HG03045 (cell line): ENCODE measurements around the gene TCTN2.

Source experiments
- ATAC-seq: cut with Tn5 transposase; IDR thresholded peaks from one replicate; pipeline ENCODE4 v1.9.1; 2021; ENCODE audit warnings: mild to moderate bottlenecking, moderate library complexity; ENCODE audit not compliant: unreplicated experiment

Gene TCTN2

DNA sequence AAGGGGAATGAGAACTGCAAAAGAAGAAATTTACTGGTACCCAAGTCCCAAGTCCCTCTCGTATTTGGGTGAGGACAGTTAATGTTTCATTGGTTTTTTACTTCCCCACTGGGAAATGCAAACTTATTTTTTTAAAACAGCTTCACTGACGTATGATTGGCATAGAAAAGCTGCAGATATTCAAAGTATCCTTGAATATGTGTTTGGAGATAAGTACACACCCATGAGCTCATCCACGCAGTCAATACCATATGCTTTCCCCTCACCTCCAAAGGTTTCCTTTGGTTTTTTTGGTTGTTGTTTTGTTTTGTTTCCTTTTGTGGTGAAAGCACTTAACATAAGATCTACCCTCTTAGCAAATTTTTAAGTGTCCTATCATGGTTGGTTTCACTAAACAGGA lies 13.1 kb downstream of the TCTN2 start:
- ATAC-seq: no peak

DNA sequence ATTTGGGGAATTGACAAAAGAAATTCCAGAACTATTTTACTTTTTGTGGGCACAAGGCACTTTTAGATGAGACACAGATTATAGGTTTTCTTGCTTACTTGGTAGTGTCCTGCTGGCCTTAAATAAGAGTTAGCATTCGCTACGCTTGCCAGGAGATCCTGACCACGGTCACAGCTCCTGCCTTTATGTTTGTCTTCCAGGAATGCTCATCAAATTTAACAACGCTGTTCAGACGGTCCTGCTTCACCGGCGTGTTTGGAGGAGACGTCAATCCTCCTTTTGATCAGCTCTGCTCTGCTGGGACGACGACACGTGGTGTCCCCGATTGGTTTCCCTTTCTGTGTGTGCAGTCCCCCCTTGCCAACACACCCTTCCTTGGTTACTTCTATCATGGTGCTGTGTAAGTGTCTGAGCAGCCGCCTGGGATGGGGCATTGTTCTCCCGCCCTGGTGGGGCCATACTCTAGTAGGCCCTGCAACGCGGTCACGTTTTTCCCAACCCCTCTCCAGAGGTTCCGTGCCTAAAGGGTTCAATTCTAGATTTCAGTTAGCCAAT lies 15.8 kb downstream of the TCTN2 start:
- ATAC-seq: no peak

DNA sequence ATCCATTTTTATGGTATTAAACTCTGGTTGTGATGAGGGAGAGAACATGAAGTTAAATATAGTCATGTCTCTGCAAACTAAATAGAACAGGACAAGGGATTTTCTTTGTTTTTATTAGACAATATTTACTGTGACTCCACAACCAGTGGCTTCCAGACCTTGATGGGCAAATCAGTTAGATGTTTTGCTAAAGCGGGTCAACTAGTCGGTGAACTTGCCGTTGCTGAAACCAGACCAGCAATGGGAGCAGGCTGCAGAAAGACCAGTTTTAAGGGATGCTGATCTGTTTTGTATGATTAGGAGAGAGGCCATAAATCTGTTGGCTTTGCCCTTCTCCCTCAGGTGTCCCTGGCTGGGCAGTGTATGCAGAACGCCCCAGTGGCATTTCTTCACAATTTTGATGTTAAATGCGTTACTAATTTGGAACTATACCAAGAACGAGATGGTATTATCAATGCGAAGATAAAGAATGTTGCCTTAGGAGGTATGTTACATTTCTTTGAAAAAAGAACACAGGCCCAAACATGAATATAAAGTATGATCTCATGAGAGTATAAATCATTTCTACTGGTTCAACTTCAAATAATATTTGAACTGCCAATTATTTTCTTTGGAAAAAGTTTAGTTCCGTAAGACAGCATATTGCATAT lies 19.4 kb downstream of the TCTN2 start:
- ATAC-seq: no peak

DNA sequence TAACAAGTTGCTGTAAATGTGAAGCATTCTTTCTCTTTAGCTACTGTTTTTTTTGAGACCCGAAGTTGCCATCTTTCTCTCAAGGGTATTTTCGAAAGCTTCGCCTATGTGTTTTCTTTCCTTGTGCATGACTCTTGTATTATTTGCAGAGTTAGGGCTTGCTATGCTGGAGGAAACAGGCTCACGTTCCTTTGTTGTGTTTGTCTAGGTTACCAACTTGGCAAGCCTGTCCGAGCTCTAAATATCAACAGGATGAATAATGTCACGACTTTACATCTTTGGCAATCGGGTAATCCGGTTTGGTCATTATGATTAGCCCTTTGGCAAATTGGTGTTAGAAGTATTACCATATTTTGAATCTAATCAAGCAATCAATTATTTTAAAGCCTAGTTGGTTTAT lies 25.3 kb downstream of the TCTN2 start:
- ATAC-seq: no peak

DNA sequence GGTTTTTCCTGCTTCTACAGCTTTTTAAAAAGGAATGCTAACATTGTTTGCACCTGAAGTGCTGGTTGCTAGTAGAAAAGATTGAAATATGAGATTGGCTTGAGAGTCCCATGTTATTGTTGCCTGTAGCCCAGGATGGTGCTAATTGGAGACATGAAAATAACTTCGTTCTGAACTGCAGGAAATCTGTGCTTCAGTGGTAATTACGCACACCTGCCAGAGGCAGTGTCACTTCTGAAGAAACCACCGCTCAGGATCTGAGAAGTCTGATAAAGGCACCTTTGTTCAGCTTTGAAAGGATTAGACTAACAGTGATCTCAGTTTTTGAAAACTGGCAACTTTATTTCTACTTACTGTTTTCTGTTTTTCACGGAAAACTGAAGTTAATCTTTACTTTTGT lies 25.7 kb downstream of the TCTN2 start:
- ATAC-seq: no peak

DNA sequence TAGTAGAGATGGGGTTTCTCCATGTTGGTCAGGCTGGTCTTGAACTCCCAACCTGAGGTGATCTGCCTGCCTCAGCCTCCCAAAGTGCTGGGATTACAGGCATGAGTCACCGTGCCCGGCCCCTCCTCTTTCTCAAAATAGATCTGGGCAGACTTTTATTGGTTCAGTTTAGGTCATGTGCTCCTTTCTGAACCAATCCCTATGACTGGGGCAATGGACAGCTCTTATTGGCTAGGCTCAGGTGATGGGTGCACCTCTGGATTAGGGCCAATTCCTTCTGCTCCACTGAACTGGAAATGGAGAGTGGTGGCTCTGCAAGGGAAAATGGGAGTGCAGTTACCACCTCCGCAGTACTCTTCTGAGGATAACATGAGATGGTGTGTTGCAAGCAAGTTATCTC lies 35.0 kb downstream of the TCTN2 start:
- no peak for ATAC-seq

DNA sequence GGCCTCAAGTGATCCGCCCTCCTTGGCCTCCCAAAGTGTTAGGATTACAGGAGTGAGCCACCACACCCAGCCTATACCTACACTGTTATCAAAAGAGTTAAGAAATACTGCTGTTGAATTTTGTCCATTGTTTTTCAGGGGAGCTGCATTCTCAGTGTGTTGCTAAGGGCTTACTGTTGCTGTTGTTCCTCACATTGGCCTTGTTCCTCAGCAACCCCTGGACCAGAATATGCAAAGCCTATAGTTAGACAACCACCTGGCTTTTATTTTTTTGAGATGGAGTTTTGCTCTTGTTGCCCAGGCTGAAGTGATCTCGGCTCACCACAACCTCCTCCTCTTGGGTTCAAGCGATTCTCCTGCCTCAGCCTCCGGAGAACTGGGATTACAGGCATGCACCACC lies 36.6 kb downstream of the TCTN2 start:
- no peak for ATAC-seq

DNA sequence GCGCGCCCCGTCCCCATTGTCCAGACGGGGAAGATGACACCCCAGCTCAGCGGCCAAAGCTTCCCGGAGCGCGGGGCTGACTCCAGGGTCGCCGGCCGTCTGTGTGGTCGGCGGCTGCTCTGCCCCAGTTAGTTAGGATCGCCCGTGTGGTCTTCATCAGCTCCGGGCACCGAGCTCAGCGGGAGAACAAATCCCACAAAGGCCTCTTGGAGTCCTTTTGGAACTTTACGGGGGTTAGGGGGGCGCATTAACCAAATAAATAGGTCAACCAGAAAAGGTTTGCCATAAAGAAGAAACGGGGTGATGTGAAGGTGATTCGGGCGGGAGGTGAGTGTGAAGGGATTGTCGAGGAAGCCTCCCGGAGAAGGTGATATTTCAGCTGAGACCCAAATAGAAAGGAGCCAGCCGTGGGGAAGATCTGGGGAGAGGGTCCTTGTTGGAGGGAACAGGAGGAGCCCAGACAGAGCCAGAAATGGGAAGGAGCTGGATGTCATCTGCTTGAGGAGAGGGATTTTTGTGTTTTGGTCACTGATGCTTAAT lies 41.9 kb downstream of the TCTN2 start:
- no peak for ATAC-seq

DNA sequence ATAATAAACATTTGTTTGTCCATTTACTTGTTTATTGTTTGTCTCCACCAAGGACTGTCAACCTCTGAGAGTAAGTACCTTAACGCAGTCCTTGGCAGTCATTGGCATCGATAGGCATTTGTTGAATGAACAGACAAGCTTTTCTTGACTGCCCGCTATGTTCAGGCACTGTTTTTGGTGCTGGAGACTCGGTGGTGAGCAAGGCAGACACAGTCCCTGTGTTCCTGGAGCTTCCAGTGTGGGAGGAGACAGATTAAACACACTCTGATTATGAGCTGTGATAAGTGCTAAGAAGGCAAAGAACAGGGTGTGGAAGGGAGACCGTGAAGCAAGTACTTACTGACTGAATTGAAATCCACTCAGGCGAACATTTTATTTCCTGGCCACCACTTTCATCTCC lies 42.5 kb downstream of the TCTN2 start:
- no peak for ATAC-seq

DNA sequence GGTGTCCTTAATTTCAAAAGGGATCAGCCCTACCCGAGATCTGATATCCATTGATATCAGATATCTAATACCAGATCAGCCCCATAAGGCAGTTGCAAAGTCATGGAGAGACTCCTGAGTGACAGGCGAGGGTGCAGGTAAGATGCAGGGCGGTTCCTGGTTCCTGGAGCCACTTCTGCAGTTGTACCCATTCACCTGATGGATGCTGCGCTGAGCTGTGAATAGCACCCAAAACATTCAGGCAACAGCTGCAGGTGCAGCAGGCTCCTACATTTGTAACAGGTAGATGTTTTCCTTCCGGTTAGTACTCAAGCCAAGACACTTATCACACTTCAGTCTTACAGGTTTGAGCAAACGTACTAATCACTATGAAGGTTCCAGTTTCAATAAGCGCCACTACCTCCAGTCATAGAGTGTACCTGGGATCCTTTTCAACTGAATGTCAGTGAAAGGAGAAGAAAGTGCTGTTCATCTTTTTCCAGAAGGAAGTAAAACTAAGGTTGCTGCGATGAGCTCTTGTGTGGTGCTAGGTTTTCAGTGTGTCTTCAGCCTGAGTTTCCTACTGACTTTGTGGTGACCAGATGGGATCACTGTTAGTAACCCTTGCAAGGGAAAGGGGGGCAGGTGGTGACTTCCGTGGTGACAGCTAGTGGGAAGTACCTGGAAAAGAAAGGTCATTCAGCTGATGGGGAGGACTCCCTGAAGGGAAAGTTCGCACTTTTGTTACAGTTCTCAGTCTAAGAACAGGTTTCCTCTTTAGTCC lies 43.1 kb downstream of the TCTN2 start:
- ATAC-seq: no peak

DNA sequence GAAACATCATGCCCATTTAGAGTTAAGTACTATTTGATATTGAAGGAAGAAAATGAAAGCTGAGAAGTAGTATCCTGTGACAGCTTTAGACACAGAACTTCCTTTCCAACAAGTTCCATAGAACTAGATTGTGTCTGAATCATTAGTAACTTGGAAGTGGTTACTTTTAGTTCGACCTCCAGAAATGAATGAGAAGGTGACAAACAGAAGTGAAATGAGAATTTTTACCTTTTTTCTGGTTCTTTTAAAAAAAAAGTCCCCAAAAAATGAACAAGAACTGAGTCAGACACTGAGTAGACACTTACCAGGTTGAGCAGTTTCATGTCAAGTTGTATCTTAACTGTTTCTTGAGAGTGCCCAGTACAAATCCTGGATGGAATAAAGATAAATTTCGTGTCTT lies 44.3 kb downstream of the TCTN2 start:
- no peak for ATAC-seq

DNA sequence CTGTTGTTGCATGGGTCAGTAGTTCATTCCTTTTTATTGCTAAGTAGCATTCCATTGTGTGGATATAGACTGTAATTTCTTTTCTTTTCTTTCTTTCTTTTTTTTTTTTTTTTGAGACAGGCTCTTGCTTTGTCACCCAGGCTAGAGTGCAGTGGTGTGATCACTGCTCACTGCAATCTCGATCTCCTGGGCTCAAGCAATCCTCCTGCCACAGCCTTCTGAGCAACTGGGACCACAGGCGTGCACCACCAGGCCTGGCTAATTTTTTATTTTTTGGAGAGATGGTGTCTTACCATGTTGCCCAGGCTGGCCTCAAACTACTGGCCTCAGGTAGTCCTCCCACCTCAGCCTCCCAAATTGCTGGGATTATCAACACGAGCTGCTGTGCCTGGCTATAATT lies 46.4 kb downstream of the TCTN2 start:
- ATAC-seq: no peak

DNA sequence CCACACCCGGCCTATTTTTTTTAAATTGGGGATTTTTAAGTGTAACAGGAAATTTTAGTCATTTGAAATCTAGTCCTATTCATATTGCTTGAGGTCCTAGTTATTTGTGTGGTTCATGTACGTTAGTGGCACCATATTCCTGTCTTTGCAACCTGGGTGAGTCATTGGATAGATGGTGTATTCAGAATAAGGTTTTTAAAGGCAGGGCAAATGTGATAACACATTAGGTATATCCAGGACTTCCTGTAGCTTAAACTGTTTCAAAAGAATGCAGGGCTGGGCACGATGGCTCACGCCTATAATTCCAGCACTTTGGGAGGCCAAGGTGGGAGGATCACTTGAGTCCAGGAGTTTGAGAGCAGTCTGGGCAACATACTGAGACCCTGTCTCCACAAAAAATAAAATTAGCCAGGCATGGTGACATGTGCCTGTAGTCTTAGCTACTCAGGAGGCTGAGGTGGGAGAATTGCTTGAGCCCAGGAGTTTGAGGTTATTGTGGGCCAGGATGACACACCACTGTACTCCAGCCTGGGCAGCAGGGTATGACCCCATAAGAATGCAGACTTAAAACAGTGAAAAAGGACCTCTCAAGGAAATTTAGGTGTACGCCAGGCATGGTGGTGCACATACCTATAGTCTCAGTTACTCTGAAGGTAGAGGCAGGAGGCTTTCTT lies 49.4 kb downstream of the TCTN2 start:
- no peak for ATAC-seq

DNA sequence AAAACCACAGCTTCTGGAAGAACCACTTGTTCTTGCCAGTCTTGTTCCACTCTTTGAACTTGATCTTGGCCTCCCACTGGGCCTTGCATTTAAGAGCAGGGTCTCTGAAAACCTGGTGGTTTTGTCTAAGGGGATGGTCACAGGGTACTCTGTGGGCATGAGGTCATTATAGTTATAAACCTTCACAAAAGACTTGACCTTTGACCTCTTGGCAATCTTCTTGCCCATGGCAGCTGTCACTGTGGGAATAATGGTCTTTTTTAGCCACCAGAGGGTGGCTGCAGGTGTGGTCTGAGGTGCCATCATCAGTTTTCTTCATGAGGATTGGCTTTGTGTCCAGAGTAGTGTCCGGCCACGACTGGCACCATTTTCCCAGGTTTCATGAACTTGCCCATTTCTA lies 50.3 kb downstream of the TCTN2 start:
- no peak for ATAC-seq

DNA sequence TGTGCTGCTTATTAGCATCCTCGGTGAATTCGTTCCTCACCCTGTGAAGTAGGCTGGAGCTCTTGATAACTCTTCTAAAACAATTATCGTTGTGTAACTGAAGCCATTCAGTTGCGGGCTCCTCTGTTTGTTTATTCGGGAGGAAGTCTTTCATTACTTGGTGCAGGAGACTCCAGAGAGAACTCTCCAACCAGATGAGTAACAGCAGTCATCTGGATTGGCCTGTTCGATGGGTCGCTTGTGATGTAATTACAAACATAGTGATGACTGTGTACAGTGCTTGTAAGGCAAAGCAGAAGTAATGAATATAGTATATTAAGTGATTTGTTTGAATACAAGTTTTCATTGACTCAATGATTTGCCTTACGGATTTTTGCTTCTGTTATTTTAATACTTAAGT lies 52.1 kb downstream of the TCTN2 start:
- no peak for ATAC-seq

DNA sequence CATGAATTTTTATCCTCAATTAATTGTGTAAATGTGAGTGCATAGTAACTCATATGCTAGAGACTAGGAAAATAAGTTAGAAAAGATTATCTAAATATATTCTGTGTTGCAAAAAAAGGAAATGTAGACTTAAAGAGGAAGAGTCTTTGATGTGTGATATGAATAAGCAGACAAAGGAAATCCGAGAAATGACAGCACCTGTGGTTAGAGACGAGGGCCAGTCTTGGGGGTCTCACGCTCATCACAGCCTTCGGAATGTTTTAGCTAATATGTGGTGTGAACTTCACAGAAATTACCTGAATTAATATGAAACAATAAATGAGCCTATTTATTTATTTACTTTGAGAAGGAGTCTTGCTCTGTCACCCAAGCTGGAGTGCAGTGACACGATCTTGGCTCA lies 52.9 kb downstream of the TCTN2 start:
- ATAC-seq: no peak

DNA sequence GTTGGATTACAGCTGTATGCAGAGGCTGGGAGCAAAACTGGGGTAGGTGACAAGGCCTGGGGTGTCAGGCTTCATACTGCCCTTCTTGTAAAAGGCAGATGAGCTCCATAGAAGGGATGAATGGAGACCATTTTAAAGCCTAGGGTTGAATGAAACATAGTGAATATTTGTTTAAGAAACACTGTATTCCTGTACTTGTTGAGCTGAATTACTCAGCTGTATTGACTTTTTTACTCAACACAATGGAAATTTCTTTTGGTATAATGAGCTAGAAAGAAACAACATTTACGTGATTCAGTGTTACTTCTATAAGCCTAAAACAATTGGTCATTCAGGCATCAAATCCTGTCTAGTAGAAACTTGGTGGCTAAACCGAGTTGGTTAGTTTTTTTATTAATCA lies 55.3 kb downstream of the TCTN2 start:
- no peak for ATAC-seq

DNA sequence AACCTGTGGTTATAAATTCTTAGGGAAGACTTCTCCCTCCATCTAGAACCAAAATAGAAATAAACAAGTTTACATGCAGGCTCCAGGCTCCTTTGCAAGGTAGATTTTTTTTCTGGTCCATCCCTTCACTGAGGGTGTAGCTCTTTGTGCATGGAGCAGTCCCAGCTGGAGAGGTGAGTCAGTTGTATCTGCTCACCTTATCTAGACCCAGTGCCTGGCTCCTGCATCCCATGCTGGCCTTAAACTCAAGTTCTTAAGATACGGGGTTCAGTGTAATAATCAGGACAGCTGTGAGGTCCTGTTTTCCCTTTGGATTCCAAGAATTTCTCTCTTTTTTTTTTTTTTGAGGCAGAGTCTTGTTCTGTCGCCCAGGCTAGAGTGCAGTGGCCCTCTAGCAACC lies 56.0 kb downstream of the TCTN2 start:
- no peak for ATAC-seq

DNA sequence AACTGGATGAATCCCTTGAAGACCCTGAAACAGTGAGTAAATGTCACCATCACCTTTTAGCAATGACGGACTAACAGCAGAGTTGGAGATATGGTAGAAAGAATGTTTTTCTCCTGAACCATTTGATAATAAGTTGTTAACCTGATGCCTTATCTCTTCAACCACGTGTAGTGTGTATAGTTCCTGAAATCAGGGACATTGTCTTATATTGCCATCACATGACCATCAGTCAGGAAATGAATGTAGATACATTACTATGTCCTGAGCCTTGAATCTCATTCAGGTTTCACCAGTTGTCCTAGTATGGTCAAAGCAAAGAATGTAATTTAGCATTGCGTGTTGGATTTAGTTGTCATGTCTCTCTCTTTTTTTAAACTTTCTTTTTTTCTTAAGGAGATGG lies 57.0 kb downstream of the TCTN2 start:
- ATAC-seq: no peak

DNA sequence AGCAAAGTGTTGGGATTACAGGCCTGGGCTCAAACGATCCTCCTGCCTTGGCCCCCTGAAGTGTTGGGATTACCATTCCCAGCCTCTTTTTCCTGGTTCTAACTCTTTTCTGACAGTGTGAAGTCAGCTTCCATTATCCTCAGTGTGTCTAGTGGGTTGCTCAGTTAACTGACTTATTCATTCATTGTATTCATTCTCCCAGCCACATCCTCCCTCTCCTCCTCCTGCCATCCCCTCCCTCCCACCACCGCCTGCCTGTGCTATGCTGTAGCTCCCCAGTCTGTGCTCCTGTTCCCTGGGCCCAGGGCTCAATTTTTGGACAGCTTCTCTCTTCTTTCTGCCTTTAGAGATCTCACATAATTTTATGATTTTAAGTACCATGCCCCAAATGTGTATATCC lies 60.7 kb downstream of the TCTN2 start:
- no peak for ATAC-seq

DNA sequence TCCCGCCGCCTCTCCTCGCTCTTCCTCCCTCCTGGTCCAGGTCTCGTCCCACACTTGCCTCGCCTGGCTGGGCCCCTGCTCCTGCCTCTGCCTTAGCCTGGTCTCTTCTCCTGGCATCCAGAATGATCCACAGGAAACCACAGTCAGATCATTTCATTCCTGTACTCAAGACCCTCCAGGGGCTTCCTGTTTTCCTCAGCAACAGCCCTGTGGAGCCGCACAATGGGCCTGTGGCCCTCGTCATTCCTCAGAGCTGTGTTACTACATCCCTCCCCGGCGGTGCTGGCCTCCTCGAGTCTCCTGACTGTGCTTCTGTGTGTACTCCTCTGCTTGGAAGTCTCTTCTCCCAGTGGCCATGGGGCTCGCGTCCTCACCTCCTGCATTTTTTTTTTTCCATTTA lies 61.3 kb downstream of the TCTN2 start:
- no peak for ATAC-seq

DNA sequence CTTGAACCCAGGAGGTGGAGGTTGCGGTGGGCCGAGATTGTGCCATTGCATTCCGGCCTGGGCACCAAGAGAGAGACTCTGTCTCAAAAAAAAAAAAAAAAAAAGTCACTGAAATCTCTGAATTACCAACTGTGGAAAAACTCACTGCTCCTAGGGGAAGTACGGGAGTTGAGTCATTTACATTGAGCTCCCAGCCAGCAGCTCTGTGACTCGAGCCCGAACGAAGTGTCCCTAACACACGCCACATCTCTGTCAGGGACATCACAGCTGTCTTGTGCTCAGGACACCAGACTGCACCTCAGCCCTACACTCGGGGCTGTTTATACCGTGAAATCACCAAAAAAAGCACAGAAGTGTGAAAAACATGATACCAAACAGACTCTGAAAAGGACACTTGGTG lies 62.3 kb downstream of the TCTN2 start:
- ATAC-seq: no peak
